ENCODE measurements around the gene CIROP. TPM values are rescaled to one million over a fixed set of nuclear protein-coding genes. Genes with fewer than 3 reads are reported as not detected.

CIROP gene
- total RNA-seq, 1 donor from 2014 or later = not detected

DNA sequence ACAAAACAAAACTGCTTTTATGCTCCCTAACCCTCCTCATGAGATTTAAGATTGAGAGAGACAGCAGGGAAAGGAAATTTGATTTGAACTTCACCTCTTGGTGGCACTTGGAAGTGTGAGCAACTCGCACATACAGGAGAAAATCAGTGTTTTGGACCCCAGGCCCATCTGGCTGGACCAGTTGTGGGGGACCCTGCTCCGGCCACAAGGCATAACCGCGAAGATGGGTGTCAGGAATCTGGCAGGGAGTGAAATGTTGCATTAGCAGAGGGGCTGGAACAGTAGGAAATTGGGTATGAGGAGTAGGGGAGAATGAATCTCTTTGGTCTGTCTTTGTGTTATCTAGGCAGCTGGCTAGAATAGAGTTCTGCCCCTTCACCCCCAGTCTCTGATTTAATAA is 1.2 kb downstream of the CIROP start:
- no peak for DNase-seq (ENCODE audit: missing footprints)
- intact Hi-C loops (cut with DNase I) = loop anchor here (5.0 kb wide), 1 partner anchor 41 kb away; no protein-coding TSS in a partner anchor
- no peak for ATAC-seq

DNA sequence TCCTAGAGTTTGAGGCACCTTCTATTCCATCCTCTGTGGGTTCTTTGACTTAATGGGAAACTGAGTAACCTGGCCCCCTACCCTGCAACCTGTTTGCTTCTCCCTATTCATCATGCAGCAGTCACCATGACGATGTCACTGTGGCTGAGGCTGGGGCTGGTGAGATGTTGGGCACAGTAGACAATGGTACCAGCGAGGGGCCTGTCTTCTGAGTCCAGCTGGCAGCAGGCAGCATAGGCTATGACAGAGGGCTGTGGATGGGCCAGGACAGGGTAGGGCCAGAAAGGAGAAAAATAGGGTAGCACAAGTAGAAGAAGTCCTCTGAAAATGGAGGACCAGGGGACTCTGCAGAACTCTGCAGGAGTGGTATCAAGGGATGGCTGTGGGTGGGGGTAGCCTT is 2.0 kb downstream of the CIROP start:
- DNase-seq (ENCODE audit: missing footprints) (no peak), ATAC-seq (no peak)
- intact Hi-C loops (cut with DNase I) = loop anchor here (5.0 kb wide), 1 partner anchor 40 kb away; no protein-coding TSS in a partner anchor

DNA sequence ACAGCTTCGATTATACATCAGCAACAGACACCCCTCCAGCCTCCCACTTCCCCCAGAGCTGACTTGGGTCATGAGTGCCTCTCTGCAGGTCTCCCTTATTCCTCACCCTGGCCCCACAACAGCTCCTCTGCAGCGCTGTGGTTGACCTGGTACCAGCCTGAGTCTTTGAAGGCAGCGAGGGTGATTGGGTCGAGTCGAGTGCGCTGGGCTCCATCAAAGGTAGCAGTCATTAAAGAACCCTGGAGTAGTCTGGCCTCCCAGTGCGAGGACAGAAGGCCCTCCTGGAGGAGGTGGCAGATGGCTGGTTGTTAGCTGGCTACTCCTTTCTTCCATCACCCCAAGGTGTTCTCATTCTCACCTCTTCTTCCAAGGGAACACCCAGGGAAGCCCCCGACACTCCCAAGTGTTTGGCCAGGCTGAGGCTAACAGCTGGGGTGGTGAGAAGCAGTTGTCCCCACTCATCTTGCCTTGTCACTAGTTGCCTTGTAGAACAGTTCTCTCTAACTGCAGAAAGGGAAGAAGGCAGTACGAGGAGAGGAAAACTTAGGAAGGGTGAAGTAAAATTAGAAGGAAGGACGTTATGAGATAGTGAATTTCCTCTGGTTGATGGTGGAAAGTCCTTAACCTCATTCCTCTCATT is 2.7 kb downstream of the CIROP start:
- ATAC-seq = no peak

DNA sequence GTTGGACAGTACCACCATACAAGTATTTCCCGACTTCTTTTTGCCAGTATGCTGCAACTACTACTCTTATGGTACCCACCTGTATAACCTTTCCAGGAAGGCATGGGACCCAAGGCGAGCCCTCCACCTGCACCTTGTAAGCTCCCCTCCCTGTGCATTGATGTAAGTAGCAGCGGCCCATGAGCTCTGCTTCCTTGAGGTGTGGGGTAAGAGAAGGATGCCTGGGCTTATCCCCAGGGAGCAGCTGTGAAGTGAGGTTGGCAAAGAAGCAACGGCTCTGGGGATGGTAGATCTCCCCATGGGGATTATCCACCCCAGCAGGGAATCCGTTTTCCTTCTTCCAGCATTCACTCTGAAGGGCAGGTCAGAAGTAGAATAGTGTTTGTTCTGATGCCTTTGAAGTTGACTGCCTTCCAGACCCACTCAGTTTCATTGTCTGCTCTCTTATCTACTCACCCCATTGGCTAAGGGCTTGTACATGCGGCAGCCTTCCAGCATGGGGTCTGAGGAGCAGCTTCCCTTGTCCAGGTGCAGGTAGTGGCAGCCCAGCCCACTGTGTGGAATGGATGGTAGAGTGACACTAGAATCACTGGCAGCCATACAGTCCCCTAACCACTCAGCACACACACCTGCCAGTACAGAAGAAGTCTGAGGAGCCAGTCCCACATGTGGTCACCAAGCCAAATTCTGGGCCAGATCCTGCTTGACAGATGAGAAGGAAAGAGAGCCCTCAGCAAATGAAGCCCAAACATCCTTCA is 3.4 kb downstream of the CIROP start:
- DNase-seq (ENCODE audit: missing footprints) (no peak), ATAC-seq (no peak)
- intact Hi-C loops (cut with DNase I) = loop anchor here (5.0 kb wide), 1 partner anchor 39 kb away; no protein-coding TSS in a partner anchor

More for the DNA sequence above, 2.7 kb downstream of the CIROP start:
- DNase-seq (ENCODE audit: missing footprints) = no peak
- intact Hi-C loops (cut with DNase I) = loop anchor here (5.0 kb wide), 1 partner anchor 40 kb away; no protein-coding TSS in a partner anchor

DNA sequence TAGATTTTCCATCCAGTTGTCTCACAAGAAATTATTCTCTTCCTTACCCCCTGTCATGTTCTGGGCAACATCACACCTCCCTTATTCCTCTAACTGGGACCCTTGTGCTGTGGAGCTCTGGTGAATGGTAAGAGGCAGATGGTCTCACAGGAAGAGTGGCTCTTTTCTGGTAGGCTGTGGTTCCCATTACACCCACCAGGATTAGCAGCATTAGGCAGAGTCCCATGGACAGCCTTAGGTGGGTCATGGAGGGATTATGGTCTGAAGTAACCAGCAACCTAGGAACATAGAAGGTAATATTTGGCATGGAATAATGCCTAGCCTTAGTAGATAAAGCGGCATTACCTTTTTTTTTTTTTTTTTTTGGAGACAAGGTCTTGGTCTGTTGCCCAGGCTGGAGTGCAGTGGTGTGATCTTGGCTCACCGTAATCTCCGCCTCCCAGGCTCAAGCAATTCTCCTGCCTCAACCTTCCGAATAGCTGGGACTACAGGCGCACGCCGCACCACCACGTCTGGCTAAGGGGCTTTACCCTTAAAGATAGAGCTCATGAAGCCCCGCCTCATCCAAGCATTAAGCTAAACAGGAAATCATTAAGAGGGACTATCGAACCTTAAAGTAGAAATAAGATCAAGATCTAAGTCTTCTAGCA is 5.5 kb downstream of the CIROP start:
- no peak for ATAC-seq
- intact Hi-C loops (cut with DNase I) = no loop called here
- no peak for DNase-seq (ENCODE audit: missing footprints)

DNA sequence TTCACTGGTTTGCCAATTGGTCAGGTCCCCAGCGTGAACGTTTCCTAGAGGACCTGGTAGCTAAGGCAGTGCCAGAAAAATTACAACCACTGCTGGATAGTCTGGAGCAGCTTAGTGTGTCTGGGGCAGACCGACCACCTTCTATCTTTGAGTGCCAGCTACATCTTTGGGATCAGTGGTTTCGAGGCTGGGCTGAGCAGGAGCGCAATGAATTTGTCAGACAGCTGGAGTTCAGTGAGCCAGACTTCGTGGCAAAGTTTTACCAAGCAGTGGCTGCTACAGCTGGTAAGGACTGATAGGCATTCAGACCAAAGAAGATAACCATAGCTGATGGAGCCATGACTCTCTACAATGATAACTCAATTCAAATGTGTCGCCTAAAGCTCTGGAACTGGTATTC is 7.0 kb downstream of the CIROP start:
- intact Hi-C loops (cut with DNase I) = no loop called here
- ATAC-seq = no peak

DNA sequence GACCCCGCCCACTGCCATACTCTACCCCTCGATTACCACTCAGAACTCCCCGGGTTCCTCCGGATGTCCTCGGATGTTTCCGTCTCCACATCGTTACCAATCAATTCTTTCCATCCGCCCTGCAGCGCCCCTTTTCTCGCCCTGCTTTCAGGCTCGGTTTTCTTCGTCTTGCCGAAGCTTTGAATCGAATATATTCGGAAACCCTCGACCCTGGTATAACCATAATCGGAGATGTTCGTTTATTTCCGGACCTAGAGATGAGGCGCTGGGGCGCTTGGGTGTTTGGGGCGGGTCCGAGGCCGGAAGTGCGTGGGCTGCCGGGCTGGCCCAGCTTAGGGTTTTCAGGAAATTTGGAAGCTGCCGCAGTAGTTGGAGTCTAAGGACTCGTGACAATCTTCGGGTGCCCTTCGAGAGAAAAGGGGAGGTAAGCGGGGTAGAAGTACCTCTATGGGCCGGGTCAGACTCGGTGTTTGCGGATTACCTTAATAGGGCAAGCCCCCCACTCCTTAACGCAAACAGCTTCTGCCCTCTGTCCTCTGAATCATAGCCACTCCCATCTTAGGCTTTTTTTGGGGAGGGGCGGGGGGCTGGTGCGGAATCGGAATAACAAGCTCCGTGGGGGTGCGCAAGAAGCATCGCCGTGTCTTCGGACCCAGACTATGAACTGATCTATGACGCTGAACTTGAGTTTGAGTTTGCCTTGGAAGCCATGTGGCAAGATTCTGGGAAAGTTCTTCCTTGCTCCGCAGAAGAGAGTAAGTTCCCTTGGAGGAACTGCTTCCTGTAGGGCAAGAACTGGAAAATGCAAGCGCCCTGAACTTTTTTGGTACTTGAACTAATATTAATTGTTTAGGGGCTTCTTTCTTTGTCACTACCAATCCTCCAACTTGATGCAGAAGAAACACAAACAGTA is 9.3 kb downstream of the CIROP start, which contains the start of gene C14orf119:
Gene C14orf119 (plus strand): TSS at position 310 of the 913 bp plus-strand sequence. CDS start 2,154 bp downstream, outside the sequence.
- peak; percentile 96 for ATAC-seq
- intact Hi-C loops (cut with DNase I) = loop anchor here (2.0 kb wide), 1 partner anchor 19 kb away; no protein-coding TSS in a partner anchor
- DNase-seq (ENCODE audit: missing footprints) = no peak

More for the DNA sequence above, 7.0 kb downstream of the CIROP start:
- DNase-seq (ENCODE audit: missing footprints) = no peak

DNA sequence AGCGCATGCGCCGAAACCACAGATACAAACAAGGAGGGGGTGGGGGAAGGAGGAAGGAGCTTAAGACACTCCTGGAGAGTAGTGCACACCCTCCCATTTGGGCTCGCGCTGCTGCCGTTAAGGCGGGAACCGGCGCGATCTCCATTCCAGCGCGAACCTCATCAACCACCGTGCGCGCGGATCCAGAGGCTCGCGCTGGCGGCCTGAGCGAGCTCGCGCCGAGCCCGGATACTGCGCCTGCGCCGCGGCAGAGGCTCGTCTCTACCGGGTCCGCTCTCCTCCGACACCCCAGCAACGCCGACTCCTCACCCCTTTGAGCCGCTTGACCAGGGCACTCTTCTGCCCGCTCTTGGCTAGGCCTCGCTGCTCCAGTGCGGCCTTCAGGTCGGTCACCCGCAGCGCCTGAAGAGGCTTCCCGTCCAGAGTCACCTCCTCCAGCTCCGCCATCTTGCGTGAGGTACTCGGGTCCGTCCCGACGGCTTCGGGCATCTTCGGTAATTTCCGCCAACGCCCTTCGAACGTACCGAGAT is 10.1 kb downstream of the CIROP start, which contains the start of gene ACIN1:
Gene ACIN1 (minus strand): TSS at position 471 of the 530 bp plus-strand sequence. CDS start 24 bp downstream, at position 447.
- DNase-seq (ENCODE audit: missing footprints) = peak; percentile 99
- intact Hi-C loops (cut with DNase I) = loop anchor here (2.0 kb wide), 1 partner anchor 18 kb away; no protein-coding TSS in a partner anchor

DNA sequence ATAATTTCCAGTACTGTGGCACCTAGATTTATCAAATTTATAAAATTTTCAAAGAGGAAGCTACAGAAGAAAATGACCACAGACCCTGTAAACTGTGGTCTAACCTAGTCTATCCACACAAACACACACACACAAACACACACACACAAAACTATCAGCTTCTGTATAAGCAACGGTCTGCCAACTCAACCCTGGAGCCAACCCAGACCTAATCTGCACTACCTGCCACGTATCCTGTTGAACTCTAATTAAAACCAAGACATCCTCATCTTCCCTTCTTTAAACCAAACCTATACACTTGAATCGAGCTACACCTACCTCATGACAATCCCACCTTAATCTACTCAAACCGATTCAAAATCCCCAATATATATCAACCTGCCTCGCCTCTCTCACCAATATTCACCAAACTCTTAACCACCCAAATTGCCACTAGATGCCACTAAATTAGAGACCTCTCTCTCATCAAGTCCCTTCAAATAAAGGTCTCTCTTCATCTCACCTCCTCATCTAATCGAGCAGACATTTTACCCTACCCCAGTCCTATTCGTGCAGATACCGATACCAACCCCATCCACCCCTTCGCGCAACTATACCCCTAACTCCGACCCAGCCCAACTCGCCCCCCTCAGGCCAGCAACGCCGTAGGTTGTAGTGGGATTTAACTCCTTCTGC is 10.7 kb downstream of the CIROP start:
- intact Hi-C loops (cut with DNase I) = loop anchor here (2.0 kb wide), 1 partner anchor 17 kb away; no protein-coding TSS in a partner anchor
- ATAC-seq (no peak), DNase-seq (ENCODE audit: missing footprints) (no peak)

More for the DNA sequence above, 10.1 kb downstream of the CIROP start, which contains the start of gene ACIN1:
- peak; percentile 63 for ATAC-seq

DNA sequence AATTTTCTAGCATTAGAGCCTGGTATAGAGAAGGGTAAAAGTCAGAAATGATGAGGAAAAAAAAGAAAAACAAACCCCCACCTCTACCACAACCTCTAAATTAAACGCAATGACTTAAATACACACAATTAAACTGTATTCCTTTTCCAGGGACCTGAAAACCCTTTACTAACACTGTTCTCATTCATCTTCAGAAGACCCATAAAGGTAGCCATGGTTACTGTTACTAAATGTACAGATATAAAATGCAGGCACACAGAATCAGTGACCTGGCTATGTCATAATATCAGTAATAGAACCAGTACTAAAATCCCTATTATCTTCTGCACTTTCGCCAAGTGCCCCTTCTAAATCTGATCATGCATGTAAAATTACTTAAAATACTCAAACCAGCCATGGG is 11.3 kb downstream of the CIROP start:
- ATAC-seq = no peak
- DNase-seq (ENCODE audit: missing footprints) = no peak
- intact Hi-C loops (cut with DNase I) = no loop called here

DNA sequence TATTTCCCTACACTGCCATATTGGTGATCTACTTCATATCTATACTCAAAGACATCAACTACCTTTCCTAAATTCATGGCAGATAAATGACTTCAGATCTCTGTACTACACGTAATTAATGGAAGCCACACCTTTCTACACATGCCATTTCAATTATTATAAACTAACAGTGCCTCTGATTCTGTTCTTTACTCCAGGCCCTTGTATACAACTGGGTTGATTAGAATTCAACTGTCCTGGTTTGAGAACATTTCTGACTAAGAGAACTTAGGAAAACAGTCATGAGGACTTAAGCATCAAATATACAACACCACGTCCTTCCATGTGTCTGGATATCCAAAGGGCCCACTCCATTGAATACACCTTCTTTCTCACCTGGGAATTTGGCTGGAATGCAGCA is 11.7 kb downstream of the CIROP start:
- no peak for ATAC-seq
- intact Hi-C loops (cut with DNase I) = no loop called here
- DNase-seq (ENCODE audit: missing footprints) = no peak

DNA sequence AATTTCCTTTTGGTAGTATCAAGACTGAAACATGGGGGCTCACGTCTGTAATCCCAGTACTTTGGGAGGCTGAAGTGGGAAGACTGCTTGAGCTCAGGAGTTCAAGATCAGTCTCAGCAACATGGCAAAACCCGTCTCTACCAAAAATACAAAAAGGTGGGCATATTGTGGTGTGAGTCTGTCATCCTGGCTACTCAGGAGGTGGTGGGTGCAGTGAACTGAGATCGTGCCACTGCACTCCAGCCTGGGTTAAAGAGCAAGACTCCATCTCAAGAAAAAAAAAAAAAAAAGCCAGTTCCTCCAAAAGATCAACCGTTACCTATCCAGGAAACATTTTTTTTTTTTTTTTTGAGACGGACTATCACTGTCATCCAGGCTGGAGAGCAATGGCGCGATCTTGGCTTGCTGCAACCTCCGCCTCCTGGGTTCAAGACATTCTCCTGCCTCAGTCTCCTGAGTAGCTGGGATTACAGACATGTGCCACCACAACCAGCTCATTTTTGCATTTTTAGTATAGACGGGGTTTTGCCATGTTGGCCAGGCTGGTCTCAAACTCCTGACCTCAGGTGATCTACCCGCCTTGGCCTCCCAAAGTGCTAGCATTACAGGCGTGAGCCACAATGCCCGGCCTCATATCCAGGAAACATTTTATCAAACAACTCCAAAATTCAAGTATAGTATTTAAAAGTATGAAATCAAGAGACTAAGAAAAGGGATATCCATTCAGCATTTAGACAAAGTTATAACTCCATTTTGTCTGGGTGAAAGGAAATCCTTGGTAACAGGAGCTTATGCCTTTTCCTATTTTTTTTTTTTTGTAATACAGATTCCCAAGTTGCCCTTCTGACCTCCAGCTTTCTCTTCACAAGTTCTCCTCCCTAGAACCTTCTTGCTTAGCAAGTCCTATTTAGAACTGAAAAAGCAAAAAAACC is 13.2 kb downstream of the CIROP start:
- intact Hi-C loops (cut with DNase I) = no loop called here
- no peak for DNase-seq (ENCODE audit: missing footprints)
- no peak for ATAC-seq

DNA sequence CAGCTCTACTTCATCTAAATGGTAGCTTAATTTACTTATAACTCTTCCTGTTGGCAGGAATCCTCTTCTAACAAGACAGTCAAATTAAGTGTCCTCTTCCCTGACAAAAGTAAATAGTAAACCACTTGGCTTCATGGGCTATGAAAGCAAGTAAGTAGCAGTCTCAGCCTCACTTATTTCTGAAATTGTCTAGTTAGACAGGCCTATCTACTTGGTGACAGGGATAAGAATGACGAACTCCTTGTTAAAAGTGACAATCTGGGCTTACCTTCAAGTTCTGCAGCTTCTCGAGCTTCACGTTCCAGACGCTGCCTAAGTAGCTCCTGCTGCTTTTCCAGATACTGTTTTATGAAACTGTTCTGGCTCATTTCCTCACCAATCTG is 14.5 kb downstream of the CIROP start:
- ATAC-seq = no peak
- intact Hi-C loops (cut with DNase I) = no loop called here

DNA sequence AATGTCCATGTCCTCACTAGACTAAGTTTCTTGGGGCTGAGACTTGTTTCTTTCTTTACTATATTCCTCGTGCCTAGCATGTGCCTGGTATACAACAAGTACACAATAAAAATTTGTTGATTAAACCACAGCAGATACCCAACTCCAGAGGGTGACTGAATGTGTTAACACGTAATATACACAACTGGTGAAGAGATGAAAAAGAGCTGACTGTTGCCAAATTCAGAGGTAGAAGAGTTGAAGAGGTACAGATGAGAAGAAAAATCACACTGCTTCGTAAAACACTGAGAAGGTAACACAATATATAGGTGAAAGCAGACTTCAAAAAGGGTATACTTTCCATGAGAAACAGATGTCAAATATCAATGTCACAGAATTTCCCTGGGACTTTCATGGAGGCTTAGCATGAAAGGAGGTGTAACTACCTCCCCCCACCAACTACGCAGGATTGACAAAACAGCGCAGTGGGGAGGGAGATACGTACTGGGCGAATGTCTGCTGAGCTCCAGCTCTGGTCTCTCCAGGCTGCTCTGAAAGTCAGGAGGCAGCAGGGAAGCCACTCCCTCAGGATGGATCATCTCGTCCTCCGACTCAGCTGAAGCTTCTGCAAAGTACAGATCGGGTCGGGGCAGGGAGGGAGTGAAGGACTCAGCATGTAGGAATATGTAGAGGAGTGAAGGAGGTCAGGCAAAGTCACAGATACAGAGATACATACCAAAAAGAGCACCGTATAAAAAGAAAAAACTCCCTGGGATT is 15.1 kb downstream of the CIROP start:
- no peak for ATAC-seq
- intact Hi-C loops (cut with DNase I) = no loop called here
- DNase-seq (ENCODE audit: missing footprints) = no peak

More for the DNA sequence above, 14.5 kb downstream of the CIROP start:
- no peak for DNase-seq (ENCODE audit: missing footprints)

DNA sequence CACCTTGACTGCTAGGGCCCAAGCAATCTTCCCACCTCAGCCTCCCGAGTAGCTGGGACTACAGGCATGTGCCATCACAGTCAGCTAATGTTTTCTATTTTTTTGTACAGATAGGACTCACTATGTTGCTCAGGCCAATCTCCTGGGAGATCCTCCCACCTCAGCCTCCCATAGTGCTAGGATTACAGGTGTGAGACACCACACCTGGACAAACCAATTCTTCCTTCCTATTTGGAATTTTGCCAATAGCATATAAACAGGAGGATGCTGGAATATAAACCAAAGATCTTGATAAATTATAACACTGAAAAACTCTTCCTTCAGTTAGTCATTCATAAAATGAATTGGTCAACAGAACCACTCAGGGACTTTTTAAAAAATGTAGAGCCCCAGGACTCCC is 18.2 kb downstream of the CIROP start:
- ATAC-seq (no peak), DNase-seq (ENCODE audit: missing footprints) (no peak)
- intact Hi-C loops (cut with DNase I) = no loop called here

DNA sequence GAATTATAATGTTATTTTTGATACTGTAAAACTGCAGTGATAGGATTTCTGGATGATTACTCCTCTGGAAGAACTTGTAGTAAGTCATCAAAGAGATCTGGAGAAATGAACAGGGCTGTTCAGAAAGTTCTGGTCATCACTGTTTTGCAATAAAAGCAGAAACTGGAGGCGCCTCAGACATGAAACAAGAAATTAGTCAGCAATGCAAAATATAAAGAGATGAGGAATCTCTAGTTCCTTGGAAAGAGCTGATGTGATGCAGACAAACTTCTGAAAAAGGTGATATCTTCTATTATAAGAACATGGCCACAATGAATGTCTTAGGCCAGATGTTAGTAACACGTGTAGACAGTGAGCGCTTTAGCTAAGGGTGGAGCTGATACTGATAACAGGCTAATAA is 19.3 kb downstream of the CIROP start:
- no peak for ATAC-seq
- DNase-seq (ENCODE audit: missing footprints) = no peak
- intact Hi-C loops (cut with DNase I) = no loop called here

Measured in Right ventricle myocardium inferior (tissue), 1 donor.